ENCODE results near the gene PACRG. TPM values are rescaled to one million over a fixed set of nuclear protein-coding genes. Genes with fewer than 3 reads are reported as not detected.

The PACRG gene
- total and polyA plus RNA-seq, 2 of the 4 experiments (the other 2 are of a cell fraction) = not detected

- DNase-seq (no peak), ATAC-seq (ENCODE audit: low read depth) (no peak)
- CTCF ChIA-PET = no interaction called here
- Histone ChIP-seq H4K20me1 (ENCODE audit: insufficient read depth, low read length) (no peaks in the 10 kb centered on the region), H4K91ac (ENCODE audit: insufficient read depth, low read depth, low read length) (no peak overlapping the region), H3K4me3 (ENCODE audit: insufficient read depth, low read depth, low read length) (no peak overlapping the region), H2BK15ac (ENCODE audit: low read depth, low read length) (no peak overlapping the region), H3K9ac (ENCODE audit: low read depth, low read length) (no peak overlapping the region), H2AFZ (replicated peaks; ENCODE audit: low read length, poor library complexity) (no peak overlapping the region), H3K56ac (ENCODE audit: extremely low read depth, insufficient read depth, low read length) (no peak overlapping the region), H3K36me3 (ENCODE audit: control insufficient read depth, insufficient read depth, low read length) (no peaks in the 10 kb centered on the region), H3K4ac (ENCODE audit: low read depth, low read length) (no peak overlapping the region), H4K5ac (ENCODE audit: low read depth, low read length) (no peak overlapping the region), H2AK9ac (replicated peaks; ENCODE audit: low read depth, low read length, poor library complexity) (no peak overlapping the region), H3K23ac (ENCODE audit: low read depth, low read length) (no peak overlapping the region), H2BK5ac (ENCODE audit: low read depth, low read length, poor library complexity, severe bottlenecking) (no peak overlapping the region), H3K27ac (ENCODE audit: insufficient read depth, low read length) (no peak overlapping the region), H2BK120ac (ENCODE audit: low read depth, low read length) (no peak overlapping the region), H2BK20ac (ENCODE audit: low read depth, low read length) (no peak overlapping the region), H3K9me3 (ENCODE audit: control insufficient read depth, insufficient read depth, low read length) (peaks cover 22% of the 10 kb centered on the region), H2AK5ac (ENCODE audit: low read depth, low read length) (no peak overlapping the region), H3K4me2 (ENCODE audit: low read depth, low read length) (no peak overlapping the region), H3K18ac (ENCODE audit: low read depth, low read length) (no peak overlapping the region), H3K79me1 (ENCODE audit: low read depth in 1 of 2, low read length in 2 of 2) (no peaks in the 10 kb centered on the region), H4K8ac (ENCODE audit: low read depth in 2 of 2, low read length in 2 of 2) (no peak overlapping the region), H3K9me1 (ENCODE audit: insufficient read depth, low read length) (no peaks in the 10 kb centered on the region), H3K4me1 (ENCODE audit: control insufficient read depth, insufficient read depth, low read length) (no peaks in the 10 kb centered on the region), H3K14ac (replicated peaks; ENCODE audit: low read depth, low read length) (no peak overlapping the region), H3K27me3 (ENCODE audit: control insufficient read depth, insufficient read depth, low read length) (no peaks in the 10 kb centered on the region)
- dilution Hi-C loops (cut with HindIII; ENCODE audit: low sequenced_read_pairs, unreplicated experiment) = no loop called here
- in situ Hi-C loops (cut with MboI; ENCODE audit: low sequenced_read_pairs) = no loop called here
- POLR2A ChIA-PET (ENCODE audit: unreplicated experiment) = no interaction called here
- WGBS, 2 experiments (ENCODE audit: extremely low coverage in 2 of 2, insufficient read length in 1 of 2) = no CpG with 5 or more reads among the region's 3 CpGs
- no TSS peak for BruUV-seq (replicated peaks)
- TF ChIP-seq SMC3 (IDR thresholded peaks at IDR 0.05; ENCODE audit: low read depth, low read length) (no peak), CEBPB (IDR thresholded peaks at IDR 0.05; ENCODE audit: low read depth, low read length) (no peak), RCOR1 (IDR thresholded peaks at IDR 0.05; ENCODE audit: insufficient replicate concordance, low read length) (no peak), RFX5 (IDR thresholded peaks at IDR 0.05; ENCODE audit: low read depth, low read length) (no peak), NFE2L2 (IDR thresholded peaks at IDR 0.05; ENCODE audit: low read depth, low read length) (no peak), MXI1 (IDR thresholded peaks at IDR 0.05; ENCODE audit: borderline replicate concordance, low read depth, low read length) (no peak), POLR2A (IDR thresholded peaks at IDR 0.05; ENCODE audit: low read depth, low read length) (no peak), MAFK (IDR thresholded peaks at IDR 0.05; ENCODE audit: low read depth, low read length) (no peak), USF2 (IDR thresholded peaks at IDR 0.05; ENCODE audit: low read depth, low read length) (no peak), BHLHE40 (IDR thresholded peaks at IDR 0.05; ENCODE audit: low read depth, low read length) (no peak), CHD1 (IDR thresholded peaks at IDR 0.05; ENCODE audit: low read depth, low read length) (no peak), FOS (IDR thresholded peaks at IDR 0.05; ENCODE audit: low read depth, low read length) (no peak)
- intact Hi-C loops (cut with micrococcal nuclease) = no loop called here
Measured at GRCh38 chr6:163066200-163066599, 338.4 kb downstream of the PACRG start.
